Astrocyte of the cerebellum (primary cell): ENCODE results near the gene XCR1.
"Not testable (repeated sequence)": the region's sequence is repeated elsewhere in the genome, so short reads cannot be mapped to it uniquely, and the experiment has no call there.

ENCODE experiments used
- DNase-seq: peaks from one replicate; pipeline ENCODE4 v3.0.0-alpha.2; 2011; ENCODE audit warnings: low read depth
- H3K4me3 ChIP-seq: 2 replicates; pipeline ENCODE4 v1.5.1; 2011; ENCODE audit warnings: mild to moderate bottlenecking, low read depth, low read length, moderate library complexity
- CTCF ChIP-seq: IDR thresholded peaks from 2 replicates; pipeline ENCODE4 v1.5.1; 2012; ENCODE audit warnings: low read length, low read depth, moderate library complexity, mild to moderate bottlenecking; ENCODE audit errors: missing control alignments
- in situ Hi-C: cut with HindIII; loops from 2 replicates; pipeline ENCODE4 v1.10.0; 2017; ENCODE audit warnings: low sequenced_read_pairs

The XCR1 gene

DNA sequence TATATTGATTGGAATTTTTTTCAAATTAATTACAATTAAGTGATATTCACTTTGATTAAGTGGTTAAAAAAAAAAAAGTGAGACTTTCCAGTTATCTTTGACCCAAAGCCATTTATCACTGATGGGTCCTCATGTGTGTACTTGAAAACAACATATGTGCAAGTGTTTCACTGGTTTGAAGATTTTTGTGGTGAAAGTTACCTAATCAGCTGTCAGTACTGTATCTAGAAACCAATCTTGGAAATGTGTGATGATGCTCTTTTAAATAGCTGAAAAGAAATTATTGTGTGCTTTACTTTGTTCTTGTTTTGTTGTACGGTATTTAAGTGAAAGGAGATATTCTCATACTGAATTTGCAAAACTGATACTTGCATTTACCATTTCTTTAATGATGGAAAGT, 11.6 kb upstream of the XCR1 start:
- in situ Hi-C loops: no loop called here
- TF ChIP-seq CTCF: no peak
- no peak overlapping the region for H3K4me3 ChIP-seq
- DNase-seq: no peak

DNA sequence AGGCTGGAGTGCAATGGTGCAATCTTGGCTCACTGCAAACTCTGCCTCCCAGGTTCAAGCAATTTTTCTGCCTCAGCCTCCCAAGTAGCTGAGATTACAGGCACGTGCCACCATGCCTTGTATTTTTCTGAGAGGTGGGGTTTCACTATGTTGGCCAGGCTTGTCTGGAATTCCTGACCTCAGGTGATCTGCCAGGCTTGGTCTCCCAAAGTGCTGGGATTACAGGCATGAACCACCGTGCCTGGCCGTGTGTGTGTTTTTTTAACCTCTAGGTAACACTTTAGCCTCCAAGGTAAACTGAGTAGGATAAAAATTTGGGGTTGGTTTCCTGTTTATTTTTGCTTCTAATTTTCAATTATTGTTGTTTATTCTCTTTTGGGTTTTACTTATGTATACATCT, 10.8 kb upstream of the XCR1 start:
- DNase-seq, H3K4me3 ChIP-seq, in situ Hi-C loops: not testable (repeated sequence)

GRCh38 chr3:46036191-46036590, 8.9 kb upstream of the XCR1 start:
- no peak for TF ChIP-seq CTCF
- in situ Hi-C loops: no loop called here
- H3K4me3 ChIP-seq: no peak overlapping the region
- DNase-seq: no peak

- in situ Hi-C loops: loop anchor here (5.0 kb wide), 1 partner anchor 46 kb away; no protein-coding TSS in a partner anchor
Measured at GRCh38 chr3:46031747-46032146, 4.5 kb upstream of the XCR1 start.

DNA sequence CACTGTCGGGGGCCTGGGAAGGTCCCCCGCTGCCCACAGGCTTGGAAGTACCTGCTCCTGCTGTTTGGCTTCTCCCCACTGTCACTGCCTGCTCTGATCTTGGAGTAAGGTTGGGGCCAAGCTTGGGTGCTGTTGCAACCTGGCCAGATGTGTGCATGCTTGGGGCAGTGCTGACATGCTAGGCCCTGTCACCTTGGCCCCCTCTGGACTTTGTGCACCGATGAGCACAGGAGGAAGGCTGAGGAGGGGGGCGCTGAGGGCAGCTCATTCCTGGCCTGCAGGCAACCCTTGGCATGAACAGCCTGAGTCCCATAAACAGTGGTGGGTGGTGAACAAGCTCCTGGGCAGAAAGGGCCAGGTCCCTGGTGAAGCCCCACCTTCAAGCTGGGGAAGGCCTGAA, 4.0 kb upstream of the XCR1 start:
- in situ Hi-C loops: loop anchor here (5.0 kb wide), 1 partner anchor 46 kb away; no protein-coding TSS in a partner anchor
- no peak for TF ChIP-seq CTCF
- H3K4me3 ChIP-seq: no peak overlapping the region
- no peak for DNase-seq

More at GRCh38 chr3:46031747-46032146, 4.5 kb upstream of the XCR1 start:
- H3K4me3 ChIP-seq: no peak overlapping the region
- DNase-seq: no peak
- TF ChIP-seq CTCF: no peak

DNA sequence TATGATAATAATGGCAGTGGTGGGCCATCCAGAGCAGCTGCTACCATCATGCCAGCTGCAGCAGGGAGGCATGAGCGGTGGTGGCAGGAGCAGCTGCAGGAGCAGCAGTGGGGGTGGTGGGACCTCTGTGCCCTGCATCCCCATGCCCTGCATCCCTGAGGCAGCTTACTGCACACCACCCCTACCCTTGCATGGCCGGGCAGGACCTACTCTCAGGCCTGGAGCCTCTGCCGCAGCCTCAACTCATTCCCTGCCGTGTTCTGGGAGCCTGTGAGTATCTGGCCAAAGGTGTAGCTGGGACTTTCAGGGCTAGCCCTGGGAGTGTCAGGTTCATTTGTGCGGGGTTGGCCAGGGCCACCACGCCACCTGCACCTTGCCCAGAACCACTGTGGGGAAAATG, 3.3 kb upstream of the XCR1 start:
- TF ChIP-seq CTCF: no peak

GRCh38 chr3:46029953-46030543, 2.8 kb upstream of the XCR1 start:
- no peak for DNase-seq
- no peak overlapping the region for H3K4me3 ChIP-seq
- TF ChIP-seq CTCF: no peak
- in situ Hi-C loops: loop anchor here (5.0 kb wide), 1 partner anchor 47 kb away; no protein-coding TSS in a partner anchor

More for the DNA sequence above, 3.3 kb upstream of the XCR1 start:
- in situ Hi-C loops: loop anchor here (5.0 kb wide), 1 partner anchor 47 kb away; no protein-coding TSS in a partner anchor
- no peak for DNase-seq
- no peak overlapping the region for H3K4me3 ChIP-seq
